NB4 (cell line): ENCODE results near the gene CRIP1.

Experiments
- DNase-seq: peaks from one replicate; pipeline ENCODE4 v3.0.0; 2010; ENCODE audit warnings: low read depth
- H3K4me3 ChIP-seq: one replicate; pipeline ENCODE4 v1.5.1; 2011; ENCODE audit warnings: mild to moderate bottlenecking, low read depth, low read length, moderate library complexity
- CTCF ChIP-seq: IDR thresholded peaks from one replicate; pipeline ENCODE4 v1.5.1; 2012; ENCODE audit warnings: low read depth, low read length
- MAX ChIP-seq: IDR thresholded peaks from 2 replicates; pipeline ENCODE4 v1.6.1; 2011; ENCODE audit warnings: low read depth, low read length
- MYC ChIP-seq: IDR thresholded peaks from 2 replicates; pipeline ENCODE4 v1.6.1; 2011; ENCODE audit warnings: low read depth, low read length
- POLR2A ChIP-seq: IDR thresholded peaks from 2 replicates; pipeline ENCODE4 v1.6.1; 2011; ENCODE audit warnings: mild to moderate bottlenecking; ENCODE audit not compliant: insufficient read length; ENCODE audit errors: extremely low read depth

CRIP1 gene

GRCh38 chr14:105460116-105460515, 26.6 kb upstream of the CRIP1 start:
- H3K4me3 ChIP-seq, result no peak overlapping the region
- DNase-seq, result no peak
- TF ChIP-seq MYC (no peak), MAX (no peak), CTCF (no peak), POLR2A (no peak)

GRCh38 chr14:105460616-105461015, 26.1 kb upstream of the CRIP1 start:
- no peak overlapping the region for H3K4me3 ChIP-seq
- TF ChIP-seq MYC (no peak), MAX (no peak)
- no peak for DNase-seq

GRCh38 chr14:105461903-105462302, 24.8 kb upstream of the CRIP1 start:
- DNase-seq, result no peak
- no peak overlapping the region for H3K4me3 ChIP-seq
- TF ChIP-seq CTCF (no peak), MAX (no peak), POLR2A (no peak), MYC (no peak)

- H3K4me3 ChIP-seq, result no peak overlapping the region
- TF ChIP-seq CTCF, result no peak
- no peak for TF ChIP-seq MYC
- TF ChIP-seq MAX, result no peak
- no peak for TF ChIP-seq POLR2A
- no peak for DNase-seq
These were observed 22.2 kb upstream of the CRIP1 start for GRCh38 chr14:105464501-105464900.

GRCh38 chr14:105465209-105466031, 21.3 kb upstream of the CRIP1 start:
- no peak overlapping the region for H3K4me3 ChIP-seq
- no peak for DNase-seq
- TF ChIP-seq POLR2A, result no peak
- no peak for TF ChIP-seq MYC
- no peak for TF ChIP-seq CTCF
- TF ChIP-seq MAX, result no peak

GRCh38 chr14:105466531-105467248, 20.0 kb upstream of the CRIP1 start:
- no peak overlapping the region for H3K4me3 ChIP-seq
- DNase-seq, result no peak
- TF ChIP-seq MAX, result no peak
- TF ChIP-seq POLR2A, result no peak
- TF ChIP-seq CTCF, result no peak
- TF ChIP-seq MYC, result no peak
